G401.6 (cell line): ENCODE results near the gene SAMSN1.

Experiments used
- FAIRE-seq: peaks from 2 replicates; lab custom pipeline; 2012; peaks lifted over from hg19 to GRCh38; lab: Jason Lieb, UNC

Gene SAMSN1

GRCh38 chr21:14545906-14546480 is at the start of gene SAMSN1:
Gene SAMSN1, minus strand, starts transcription at chr21:14546315. Its CDS starts 54 bp downstream, at chr21:14546261.
- no peak for FAIRE-seq

GRCh38 chr21:14595449-14595848 is 49.3 kb upstream of the SAMSN1 start:
- no peak for FAIRE-seq

- FAIRE-seq: no peak
Measured at GRCh38 chr21:14594967-14595366, 48.9 kb upstream of the SAMSN1 start.

- no peak for FAIRE-seq
Measured at GRCh38 chr21:14593230-14593629, 47.1 kb upstream of the SAMSN1 start.

- FAIRE-seq: no peak
Measured at GRCh38 chr21:14592296-14593000, 46.3 kb upstream of the SAMSN1 start.

GRCh38 chr21:14591882-14592281 is 45.8 kb upstream of the SAMSN1 start:
- FAIRE-seq: no peak

- no peak for FAIRE-seq
Measured at GRCh38 chr21:14591377-14591776, 45.3 kb upstream of the SAMSN1 start.

- no peak for FAIRE-seq
Measured at GRCh38 chr21:14589855-14590563, 43.9 kb upstream of the SAMSN1 start.

- no peak for FAIRE-seq
Measured at GRCh38 chr21:14587266-14587665, 41.2 kb upstream of the SAMSN1 start.

- no peak for FAIRE-seq
Measured at GRCh38 chr21:14585122-14585521, 39.0 kb upstream of the SAMSN1 start.

- FAIRE-seq: no peak
Measured at GRCh38 chr21:14584357-14585095, 38.4 kb upstream of the SAMSN1 start.

GRCh38 chr21:14583629-14584255 is 37.6 kb upstream of the SAMSN1 start:
- no peak for FAIRE-seq

- no peak for FAIRE-seq
Measured at GRCh38 chr21:14582934-14583628, 37.0 kb upstream of the SAMSN1 start.

- FAIRE-seq: no peak
Measured at GRCh38 chr21:14581902-14582457, 35.9 kb upstream of the SAMSN1 start.

- no peak for FAIRE-seq
Measured at GRCh38 chr21:14573244-14573643, 27.1 kb upstream of the SAMSN1 start.

- FAIRE-seq: no peak
Measured at GRCh38 chr21:14572204-14572780, 26.2 kb upstream of the SAMSN1 start.

- no peak for FAIRE-seq
Measured at GRCh38 chr21:14569868-14570267, 23.8 kb upstream of the SAMSN1 start.

GRCh38 chr21:14569026-14569621 is 23.0 kb upstream of the SAMSN1 start:
- no peak for FAIRE-seq

GRCh38 chr21:14567331-14568279 is 21.5 kb upstream of the SAMSN1 start:
- no peak for FAIRE-seq
